Endodermal cell (in vitro differentiated cells): Measurements from ENCODE around the gene GREB1. TPM values are rescaled to one million over a fixed set of nuclear protein-coding genes. Genes with fewer than 3 reads are reported as not detected.

Experiments used
- DNase-seq: peaks from one replicate; pipeline ENCODE4 v3.0.0-alpha.2; 2017
- H3K27ac ChIP-seq: 2 replicates; pipeline ENCODE4 v1.5.1; 2013; ENCODE audit warnings: mild to moderate bottlenecking, low read depth, low read length, moderate library complexity
- H3K27me3 ChIP-seq: 2 replicates; pipeline ENCODE4 v1.6.1; 2013; ENCODE audit warnings: mild to moderate bottlenecking, low read length, moderate library complexity; ENCODE audit not compliant: insufficient read depth, control insufficient read depth, poor library complexity, severe bottlenecking
- H3K36me3 ChIP-seq: 2 replicates; pipeline ENCODE4 v1.7.0; 2013; ENCODE audit warnings: mild to moderate bottlenecking, low read length, moderate library complexity; ENCODE audit not compliant: control insufficient read depth, insufficient read depth
- H3K4me1 ChIP-seq: one replicate; pipeline ENCODE4 v1.7.0; 2013; ENCODE audit warnings: low read length; ENCODE audit not compliant: control insufficient read depth, insufficient read depth
- H3K4me3 ChIP-seq: 2 replicates; pipeline ENCODE4 v1.5.1; 2013; ENCODE audit warnings: mild to moderate bottlenecking, low read length, moderate library complexity
- H3K9ac ChIP-seq: 2 replicates; pipeline ENCODE4 v1.6.1; 2013; ENCODE audit warnings: mild to moderate bottlenecking, low read length, moderate library complexity; ENCODE audit not compliant: poor library complexity, severe bottlenecking; ENCODE audit errors: extremely low read depth
- H3K9me3 ChIP-seq: 2 replicates; pipeline ENCODE4 v1.6.1; 2013; ENCODE audit warnings: mild to moderate bottlenecking, low read length, moderate library complexity; ENCODE audit not compliant: control insufficient read depth
- H3K27ac Mint-ChIP-seq: 2 replicates; pipeline ENCODE4 v1.8.0; 2020; ENCODE audit warnings: mixed read lengths
- H3K27me3 Mint-ChIP-seq: 2 replicates; pipeline ENCODE4 v1.8.0; 2021; ENCODE audit warnings: mild to moderate bottlenecking, mixed read lengths; ENCODE audit not compliant: insufficient read depth
- H3K36me3 Mint-ChIP-seq: 2 replicates; pipeline ENCODE4 v1.8.0; 2020; ENCODE audit warnings: low read depth, mixed read lengths
- H3K4me1 Mint-ChIP-seq: 2 replicates; pipeline ENCODE4 v1.8.0; 2020; ENCODE audit warnings: mixed read lengths
- H3K4me3 Mint-ChIP-seq: 2 replicates; pipeline ENCODE4 v1.8.0; 2020; ENCODE audit warnings: mild to moderate bottlenecking, moderate library complexity, mixed read lengths
- H3K9me3 Mint-ChIP-seq: 2 replicates; pipeline ENCODE4 v1.8.0; 2020; ENCODE audit warnings: mild to moderate bottlenecking, mixed read lengths
- WGBS, 2 experiments: methylation state at CpG; one replicate each; pipeline versions ENCODE4 v1.1.5 to v1.1.7; 2013; ENCODE audit warnings: missing lambda C conversion rate in 2 of 2, mixed read lengths in 1 of 2; ENCODE audit not compliant: insufficient coverage in 1 of 2, insufficient read length in 1 of 2; 5-methylcytosine and 5-hydroxymethylcytosine counted together
- total RNA-seq, 2 donors: library from RNA; stranded (reverse); fragmentation: NEBNext Ultra II Directional in 1 of 2; extraction: Animal tissue kit (Norgen Biotek cat#: 25700) in 1 of 2; gene quantifications; 2 replicates in 1 of 2; 3 replicates in 1 of 2; pipeline ENCODE4 v1.2.1, GENCODE V29; 2021
- TF ChIP-seq, protein P1 (sequence below): fragments of 200-600 bp; sonication (generic); conservative IDR thresholded peaks from 2 replicates; pipeline ENCODE4 v1.5.0; 2021; ENCODE audit warnings: antibody characterized with exemption, mild to moderate bottlenecking

GREB1 gene
- total RNA-seq, 2 donors from 2014 or later: 86.4 to 106 TPM

DNA sequence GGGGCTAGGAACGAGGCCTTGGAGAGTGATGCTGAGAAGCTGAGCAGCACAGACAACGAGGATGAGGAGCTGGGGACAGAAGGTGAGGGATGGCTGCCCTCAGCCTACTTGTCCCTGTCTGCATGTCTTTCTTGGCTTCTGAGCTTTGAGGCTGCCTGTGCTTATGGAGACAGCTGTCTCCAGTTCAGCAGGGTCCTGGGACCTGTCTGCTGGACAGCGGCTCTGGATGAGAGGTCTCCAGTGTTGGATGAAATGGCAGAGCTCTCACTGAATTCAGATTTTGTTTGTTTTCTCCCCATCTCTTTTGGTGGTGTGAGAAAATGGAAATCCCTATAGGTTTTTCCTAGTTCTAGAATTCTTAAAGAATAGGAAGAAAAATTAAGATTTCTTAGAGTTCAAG lies 81.4 kb downstream of the GREB1 start:
- DNase-seq: no peak
- Histone ChIP-seq H3K9me3 (no peaks in the 10 kb centered on the region), H3K4me1 (no peaks in the 10 kb centered on the region), H3K36me3 (peaks cover 93% of the 10 kb centered on the region), H3K9ac (no peak overlapping the region), H3K4me3 (no peak overlapping the region), H3K27ac (no peak overlapping the region), H3K27me3 (no peaks in the 10 kb centered on the region)
- Mint-ChIP-seq H3K36me3 (peaks cover 80% of the 10 kb centered on the region), H3K27me3 (no peaks in the 10 kb centered on the region), H3K4me1 (no peaks in the 10 kb centered on the region), H3K4me3 (no peak overlapping the region), H3K9me3 (no peaks in the 10 kb centered on the region), H3K27ac (no peak overlapping the region)
- TF ChIP-seq, protein P1, sequence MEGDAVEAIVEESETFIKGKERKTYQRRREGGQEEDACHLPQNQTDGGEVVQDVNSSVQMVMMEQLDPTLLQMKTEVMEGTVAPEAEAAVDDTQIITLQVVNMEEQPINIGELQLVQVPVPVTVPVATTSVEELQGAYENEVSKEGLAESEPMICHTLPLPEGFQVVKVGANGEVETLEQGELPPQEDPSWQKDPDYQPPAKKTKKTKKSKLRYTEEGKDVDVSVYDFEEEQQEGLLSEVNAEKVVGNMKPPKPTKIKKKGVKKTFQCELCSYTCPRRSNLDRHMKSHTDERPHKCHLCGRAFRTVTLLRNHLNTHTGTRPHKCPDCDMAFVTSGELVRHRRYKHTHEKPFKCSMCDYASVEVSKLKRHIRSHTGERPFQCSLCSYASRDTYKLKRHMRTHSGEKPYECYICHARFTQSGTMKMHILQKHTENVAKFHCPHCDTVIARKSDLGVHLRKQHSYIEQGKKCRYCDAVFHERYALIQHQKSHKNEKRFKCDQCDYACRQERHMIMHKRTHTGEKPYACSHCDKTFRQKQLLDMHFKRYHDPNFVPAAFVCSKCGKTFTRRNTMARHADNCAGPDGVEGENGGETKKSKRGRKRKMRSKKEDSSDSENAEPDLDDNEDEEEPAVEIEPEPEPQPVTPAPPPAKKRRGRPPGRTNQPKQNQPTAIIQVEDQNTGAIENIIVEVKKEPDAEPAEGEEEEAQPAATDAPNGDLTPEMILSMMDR: no peak
- 99 to 100% methylated on average over 3 of the region's 3 CpGs for WGBS, 2 experiments

DNA sequence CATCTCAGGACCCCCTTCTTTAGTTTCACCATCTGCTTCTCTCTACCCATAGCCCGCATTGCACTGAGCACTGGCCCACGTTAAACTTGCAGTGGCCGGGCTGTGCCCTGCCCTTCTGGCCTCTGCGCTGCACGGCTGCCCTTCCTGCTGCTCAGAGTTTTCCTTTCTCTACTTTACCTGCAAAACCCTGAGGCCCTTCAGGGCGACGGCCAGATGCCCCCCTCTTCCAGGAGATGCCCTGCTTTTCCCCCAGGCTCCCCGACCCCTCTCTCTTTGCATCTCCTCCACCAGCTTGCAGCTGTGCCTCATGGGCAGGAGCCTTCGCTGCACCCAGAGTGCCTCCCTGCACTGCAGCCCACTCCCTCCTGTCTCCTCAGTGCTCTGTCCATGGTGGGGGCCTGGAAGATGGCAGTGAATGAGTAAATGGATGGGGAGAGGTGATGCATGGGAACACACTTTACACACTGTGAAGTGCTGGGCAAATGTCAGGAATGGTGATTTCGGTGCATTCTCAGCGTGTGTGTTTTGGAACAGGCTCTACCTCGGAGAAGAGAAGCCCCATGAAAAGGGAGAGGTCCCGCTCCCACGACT lies 82.3 kb downstream of the GREB1 start:
- H3K9me3 ChIP-seq: no peaks in the 10 kb centered on the region
- TF ChIP-seq, protein P1: no peak
- no peak overlapping the region for H3K27ac ChIP-seq
- Mint-ChIP-seq H3K4me3 (no peak overlapping the region), H3K27ac (no peak overlapping the region), H3K9me3 (no peaks in the 10 kb centered on the region), H3K36me3 (peaks cover 81% of the 10 kb centered on the region), H3K27me3 (no peaks in the 10 kb centered on the region), H3K4me1 (no peaks in the 10 kb centered on the region)
- no peaks in the 10 kb centered on the region for H3K27me3 ChIP-seq
- no peak overlapping the region for H3K9ac ChIP-seq
- no peak for DNase-seq
- WGBS, 2 experiments: 89 to 96% methylated on average over 8 to 14 of the region's 14 CpGs
- peaks cover 93% of the 10 kb centered on the region for H3K36me3 ChIP-seq
- H3K4me1 ChIP-seq: no peaks in the 10 kb centered on the region
- H3K4me3 ChIP-seq: no peak overlapping the region

DNA sequence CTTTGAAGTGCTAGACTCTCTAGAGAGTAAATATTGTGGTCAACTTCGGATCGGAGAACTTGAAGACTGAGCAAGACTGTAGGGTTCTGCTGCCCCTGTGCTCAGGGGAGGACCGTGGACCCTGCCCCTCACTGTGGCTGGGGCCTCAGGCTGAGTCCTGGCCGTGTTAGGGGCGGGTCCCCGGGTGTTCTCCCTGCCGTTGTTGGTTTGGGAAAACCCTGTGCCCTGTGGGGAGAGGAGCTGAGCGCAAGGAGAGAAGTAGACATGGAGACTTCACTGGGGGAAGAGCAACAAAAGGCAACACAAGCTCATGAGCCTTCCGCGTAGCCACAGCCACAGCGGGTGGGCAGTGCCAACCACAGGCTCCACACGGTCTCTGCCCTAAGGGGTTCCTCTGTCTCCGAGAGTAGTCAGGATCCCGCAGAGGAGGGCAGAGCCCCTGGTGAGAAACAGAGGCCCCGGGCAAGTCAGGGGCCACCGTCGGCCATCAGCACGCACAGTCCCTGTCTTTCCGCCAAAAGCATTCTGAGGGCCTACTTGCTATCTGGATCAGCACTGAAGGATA lies 83.1 kb downstream of the GREB1 start:
- no peak overlapping the region for H3K27ac Mint-ChIP-seq
- no peaks in the 10 kb centered on the region for H3K4me1 ChIP-seq
- H3K9ac ChIP-seq: no peak overlapping the region
- H3K9me3 ChIP-seq: no peaks in the 10 kb centered on the region
- no peaks in the 10 kb centered on the region for H3K27me3 ChIP-seq
- H3K27me3 Mint-ChIP-seq: no peaks in the 10 kb centered on the region
- H3K4me3 Mint-ChIP-seq: no peak overlapping the region
- no peaks in the 10 kb centered on the region for H3K4me1 Mint-ChIP-seq
- H3K27ac ChIP-seq: no peak overlapping the region
- DNase-seq: no peak
- no peaks in the 10 kb centered on the region for H3K9me3 Mint-ChIP-seq
- H3K36me3 ChIP-seq: peaks cover 93% of the 10 kb centered on the region
- no peak overlapping the region for H3K4me3 ChIP-seq
- WGBS, 2 experiments: 90 to 93% methylated on average over 17 to 19 of the region's 19 CpGs
- TF ChIP-seq, protein P1: no peak
- peaks cover 80% of the 10 kb centered on the region for H3K36me3 Mint-ChIP-seq
